ENCODE measurements around the gene ARHGAP29.

GRCh38 chr1:94153133-94153532 is 84.3 kb downstream of the ARHGAP29 start:
- TF ChIP-seq CTCF (conservative IDR thresholded peaks at IDR 0.05 in 1 of 2, IDR thresholded peaks at IDR 0.05 in 1 of 2; ENCODE audit: low read depth in 1 of 2, low read length in 2 of 2) (no peak), EZH2 (IDR thresholded peaks at IDR 0.05; ENCODE audit: low read length, missing control alignments) (no peak)

All from fibroblast of lung (primary cell).